ENCODE measurements around the gene PCK1. TPM values are rescaled to one million over a fixed set of nuclear protein-coding genes. Genes with fewer than 3 reads are reported as not detected.

PCK1 gene
- total and polyA plus RNA-seq, 2 of the 13 experiments (the other 11 are each of a cell fraction or from before 2014, with no cell fraction given): 6.5 to 12.6 TPM

GRCh38 chr20:57573894-57574293 lies 13.0 kb downstream of the PCK1 start (continued):
- TF ChIP-seq, protein P1, sequence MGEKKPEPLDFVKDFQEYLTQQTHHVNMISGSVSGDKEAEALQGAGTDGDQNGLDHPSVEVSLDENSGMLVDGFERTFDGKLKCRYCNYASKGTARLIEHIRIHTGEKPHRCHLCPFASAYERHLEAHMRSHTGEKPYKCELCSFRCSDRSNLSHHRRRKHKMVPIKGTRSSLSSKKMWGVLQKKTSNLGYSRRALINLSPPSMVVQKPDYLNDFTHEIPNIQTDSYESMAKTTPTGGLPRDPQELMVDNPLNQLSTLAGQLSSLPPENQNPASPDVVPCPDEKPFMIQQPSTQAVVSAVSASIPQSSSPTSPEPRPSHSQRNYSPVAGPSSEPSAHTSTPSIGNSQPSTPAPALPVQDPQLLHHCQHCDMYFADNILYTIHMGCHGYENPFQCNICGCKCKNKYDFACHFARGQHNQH (CRISPR knock-in tag; IDR thresholded peaks at IDR 0.05): no peak
- TF ChIP-seq RORA (CRISPR knock-in tag; IDR thresholded peaks at IDR 0.05): no peak
- peak; percentile 69 for TF ChIP-seq SMC3 (IDR thresholded peaks at IDR 0.05; ENCODE audit: low read length)
- TF ChIP-seq, protein P2, sequence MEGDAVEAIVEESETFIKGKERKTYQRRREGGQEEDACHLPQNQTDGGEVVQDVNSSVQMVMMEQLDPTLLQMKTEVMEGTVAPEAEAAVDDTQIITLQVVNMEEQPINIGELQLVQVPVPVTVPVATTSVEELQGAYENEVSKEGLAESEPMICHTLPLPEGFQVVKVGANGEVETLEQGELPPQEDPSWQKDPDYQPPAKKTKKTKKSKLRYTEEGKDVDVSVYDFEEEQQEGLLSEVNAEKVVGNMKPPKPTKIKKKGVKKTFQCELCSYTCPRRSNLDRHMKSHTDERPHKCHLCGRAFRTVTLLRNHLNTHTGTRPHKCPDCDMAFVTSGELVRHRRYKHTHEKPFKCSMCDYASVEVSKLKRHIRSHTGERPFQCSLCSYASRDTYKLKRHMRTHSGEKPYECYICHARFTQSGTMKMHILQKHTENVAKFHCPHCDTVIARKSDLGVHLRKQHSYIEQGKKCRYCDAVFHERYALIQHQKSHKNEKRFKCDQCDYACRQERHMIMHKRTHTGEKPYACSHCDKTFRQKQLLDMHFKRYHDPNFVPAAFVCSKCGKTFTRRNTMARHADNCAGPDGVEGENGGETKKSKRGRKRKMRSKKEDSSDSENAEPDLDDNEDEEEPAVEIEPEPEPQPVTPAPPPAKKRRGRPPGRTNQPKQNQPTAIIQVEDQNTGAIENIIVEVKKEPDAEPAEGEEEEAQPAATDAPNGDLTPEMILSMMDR (CRISPR knock-in tag; IDR thresholded peaks at IDR 0.05): peak; percentile 71
- peak; percentile 28 for TF ChIP-seq XRCC5 (optimal IDR thresholded peaks at IDR 0.05; ENCODE audit: low read length)

- H3K27me3 ChIP-seq (ENCODE audit: control insufficient read depth in 1 of 2, insufficient read depth in 2 of 2, low read length in 2 of 2): peaks cover 1 to 8% of the 10 kb centered on the region in 2 experiments; a peak in 2 of 5 replicates
- CTCF ChIA-PET (ENCODE audit: low intra/inter-chr PET ratio, low total read pairs): no interaction called here
- 0 out of 2 replicates have a peak, but pooled peaks have one; percentile 37 for TF ChIP-seq ARNT (IDR thresholded peaks at IDR 0.05)
- no peak for TF ChIP-seq ZNF335 (CRISPR knock-in tag; IDR thresholded peaks at IDR 0.05)
- H4K20me1 ChIP-seq (ENCODE audit: insufficient read depth, low read length): no peaks in the 10 kb centered on the region
- H3K27ac ChIP-seq (ENCODE audit: extremely low read length, insufficient read depth, low read length): no peak overlapping the region
- POLR2A ChIA-PET: interaction anchor here (12.9 kb wide), 1 partner anchor 15 kb away, joined by 96 read pairs; the partner anchor contains the start of gene PCK1
- ATAC-seq (no peak), DNase-seq (ENCODE audit: low spot score) (no peak), FAIRE-seq (no peak)
- no peaks in the 10 kb centered on the region for H3K79me2 ChIP-seq (ENCODE audit: insufficient read depth, low read length)
- no peak overlapping the region for H2AFZ ChIP-seq (ENCODE audit: low read length)
- in situ Hi-C loops (cut with HindIII; ENCODE audit: extremely low pct_ligation_motif_present, low pct_unique_long_range_greater_than_20kb) (no loop called here), intact Hi-C loops (cut with micrococcal nuclease; ENCODE audit: unreplicated experiment) (no loop called here)
- H3K9ac ChIP-seq (ENCODE audit: insufficient read depth, low read depth, low read length): no peak overlapping the region
- no peaks in the 10 kb centered on the region for H3K9me3 ChIP-seq (ENCODE audit: low read length)
- H3K4me3 ChIP-seq (replicated peaks in 1 of 3; ENCODE audit: insufficient read depth in 1 of 3, low read depth in 2 of 3, low read length in 3 of 3): no peak overlapping the region
- peaks cover 62% of the 10 kb centered on the region for H3K4me1 ChIP-seq (ENCODE audit: insufficient read depth, low read length)
- no peak overlapping the region for H3K4me2 ChIP-seq (ENCODE audit: low read depth, low read length)
- no peaks in the 10 kb centered on the region for H3K36me3 ChIP-seq (replicated peaks in 1 of 2; ENCODE audit: control insufficient read depth in 1 of 2, insufficient read depth in 2 of 2, low read length in 2 of 2)
- BruUV-seq (replicated peaks): no TSS peak
Measured at GRCh38 chr20:57574954-57575353, 14.0 kb downstream of the PCK1 start.
